ENCODE measurements around the gene POU3F2. TPM values are rescaled to one million over a fixed set of nuclear protein-coding genes. Genes with fewer than 3 reads are reported as not detected.

POU3F2 gene
- total and polyA plus RNA-seq, 2 donors (not counting 1 experiment from before 2014, with no cell fraction given) = not detected

GRCh38 chr6:98880486-98880885, 46.1 kb downstream of the POU3F2 start:
- Mint-ChIP-seq H3K4me1 (no peaks in the 10 kb centered on the region), H3K27ac (no peak overlapping the region), H3K9me3 (ENCODE audit: insufficient read depth) (no peaks in the 10 kb centered on the region), H3K4me3 (no peak overlapping the region), H3K27me3 (no peaks in the 10 kb centered on the region)
- no peak overlapping the region for H3K4me2 ChIP-seq (replicated peaks; ENCODE audit: low read depth, low read length, poor library complexity, severe bottlenecking)
- ATAC-seq (ENCODE audit: low read depth) = no peak
- H2AFZ ChIP-seq (ENCODE audit: insufficient read depth, low read depth, low read length, poor library complexity, severe bottlenecking) = no peak overlapping the region
- no peaks in the 10 kb centered on the region for H3K79me2 ChIP-seq (ENCODE audit: control insufficient read depth, insufficient read depth, low read length)
- no peaks in the 10 kb centered on the region for H4K20me1 ChIP-seq (ENCODE audit: control insufficient read depth, insufficient read depth, low read length, poor library complexity, severe bottlenecking)
- no peak overlapping the region for H3K27ac ChIP-seq (ENCODE audit: low read length in 2 of 2)
- TF ChIP-seq EZH2 (IDR thresholded peaks at IDR 0.05; ENCODE audit: borderline replicate concordance, insufficient read depth, low read depth, low read length, poor library complexity, severe bottlenecking) (no peak), CTCF (IDR thresholded peaks at IDR 0.05) (no peak)
- peaks cover 0 to 6% of the 10 kb centered on the region in 2 experiments for H3K36me3 ChIP-seq (replicated peaks in 1 of 2; ENCODE audit: control extremely low read depth in 1 of 2, control insufficient read depth in 1 of 2, extremely low read depth in 1 of 2, insufficient read depth in 2 of 2, low read length in 1 of 2)
- DNase-seq = no peak
- CTCF ChIA-PET = no interaction called here
- POLR2A ChIA-PET = no interaction called here
- no peaks in the 10 kb centered on the region for H3K9me3 ChIP-seq (ENCODE audit: control extremely low read depth in 1 of 3, control insufficient read depth in 2 of 3, insufficient read depth in 1 of 3, low read length in 2 of 3)
- no peak overlapping the region for H3K9ac ChIP-seq (ENCODE audit: low read length)
- H3K27me3 ChIP-seq (replicated peaks in 1 of 4; ENCODE audit: control extremely low read depth in 1 of 4, control insufficient read depth in 3 of 4, insufficient read depth in 4 of 4, low read length in 3 of 4) = no peaks in the 10 kb centered on the region
- no peaks in the 10 kb centered on the region for H3K4me1 ChIP-seq (ENCODE audit: control insufficient read depth in 2 of 2, insufficient read depth in 2 of 2, low read length in 2 of 2)
- intact Hi-C loops (cut with micrococcal nuclease) = no loop called here
- H3K4me3 ChIP-seq (ENCODE audit: control extremely low read depth in 1 of 5, extremely low read depth in 1 of 5, insufficient read depth in 1 of 5, low read depth in 2 of 5, low read length in 4 of 5) = no peak overlapping the region

- Histone ChIP-seq H3K27ac (ENCODE audit: low read length in 2 of 2) (no peak overlapping the region), H3K9me3 (ENCODE audit: control extremely low read depth in 1 of 3, control insufficient read depth in 2 of 3, insufficient read depth in 1 of 3, low read length in 2 of 3) (no peaks in the 10 kb centered on the region), H3K4me3 (ENCODE audit: control extremely low read depth in 1 of 5, extremely low read depth in 1 of 5, insufficient read depth in 1 of 5, low read depth in 2 of 5, low read length in 4 of 5) (no peak overlapping the region), H3K27me3 (replicated peaks in 1 of 4; ENCODE audit: control extremely low read depth in 1 of 4, control insufficient read depth in 3 of 4, insufficient read depth in 4 of 4, low read length in 3 of 4) (no peaks in the 10 kb centered on the region), H2AFZ (ENCODE audit: insufficient read depth, low read depth, low read length, poor library complexity, severe bottlenecking) (no peak overlapping the region), H3K36me3 (replicated peaks in 1 of 2; ENCODE audit: control extremely low read depth in 1 of 2, control insufficient read depth in 1 of 2, extremely low read depth in 1 of 2, insufficient read depth in 2 of 2, low read length in 1 of 2) (peaks cover 2 to 3% of the 10 kb centered on the region in 2 experiments), H3K79me2 (ENCODE audit: control insufficient read depth, insufficient read depth, low read length) (no peaks in the 10 kb centered on the region), H3K4me2 (replicated peaks; ENCODE audit: low read depth, low read length, poor library complexity, severe bottlenecking) (no peak overlapping the region), H3K4me1 (ENCODE audit: control insufficient read depth in 2 of 2, insufficient read depth in 2 of 2, low read length in 2 of 2) (no peaks in the 10 kb centered on the region), H4K20me1 (ENCODE audit: control insufficient read depth, insufficient read depth, low read length, poor library complexity, severe bottlenecking) (no peaks in the 10 kb centered on the region), H3K9ac (ENCODE audit: low read length) (no peak overlapping the region)
- Mint-ChIP-seq H3K4me1 (no peaks in the 10 kb centered on the region), H3K27me3 (no peaks in the 10 kb centered on the region), H3K4me3 (no peak overlapping the region), H3K9me3 (ENCODE audit: insufficient read depth) (no peaks in the 10 kb centered on the region), H3K27ac (no peak overlapping the region)
- WGBS (ENCODE audit: insufficient coverage) = 100% methylated on average over 1 of the region's 3 CpGs
- intact Hi-C loops (cut with micrococcal nuclease) = no loop called here
- TF ChIP-seq CTCF (IDR thresholded peaks at IDR 0.05) (no peak), EZH2 (IDR thresholded peaks at IDR 0.05; ENCODE audit: borderline replicate concordance, insufficient read depth, low read depth, low read length, poor library complexity, severe bottlenecking) (no peak)
- ATAC-seq (ENCODE audit: low read depth) = no peak
- DNase-seq = no peak
- ChIA-PET POLR2A (no interaction called here), CTCF (no interaction called here)
These were observed 51.0 kb downstream of the POU3F2 start for GRCh38 chr6:98885330-98885729.

Measured in B cell (primary cell).